OCI-LY1 (cell line): ENCODE results near the gene DIPK1B.
A peak's percentile ranks its signal among the peaks of the same experiment; 100 is the strongest.

Experiments used
- H2AFZ ChIP-seq: fragments of 200-600 bp; sonication (generic), shearing (Covaris generic); 2 replicates; pipeline ENCODE4 v1.6.0; 2014; ENCODE audit warnings: antibody characterized with exemption, mild to moderate bottlenecking, low read length
- H3F3A ChIP-seq: fragments of 200-600 bp; sonication (generic), shearing (Covaris generic); 2 replicates; pipeline ENCODE4 v1.6.0; 2014; ENCODE audit warnings: mild to moderate bottlenecking, antibody characterized with exemption, low read length, moderate library complexity; ENCODE audit not compliant: insufficient read depth
- H3K27ac ChIP-seq: fragments of 200-600 bp; sonication (generic); 2 replicates; pipeline ENCODE4 v1.5.1; 2014; ENCODE audit warnings: low read length, mixed run types, mild to moderate bottlenecking, low read depth; ENCODE audit not compliant: poor library complexity, severe bottlenecking
- H3K27me3 ChIP-seq: fragments of 200-600 bp; sonication (generic); 2 replicates; pipeline ENCODE4 v1.6.0; 2014; ENCODE audit warnings: antibody characterized with exemption, mild to moderate bottlenecking, low read length, moderate library complexity; ENCODE audit not compliant: insufficient read depth
- H3K36me3 ChIP-seq: fragments of 200-600 bp; sonication (generic); 2 replicates; pipeline ENCODE4 v1.6.1; 2014; ENCODE audit warnings: mild to moderate bottlenecking, antibody characterized with exemption, low read length, moderate library complexity, mixed read lengths; ENCODE audit not compliant: insufficient read depth
- H3K4me1 ChIP-seq: fragments of 200-600 bp; sonication (generic); 2 replicates; pipeline ENCODE4 v1.5.1; 2014; ENCODE audit warnings: mild to moderate bottlenecking, low read length, moderate library complexity; ENCODE audit not compliant: insufficient read depth, severe bottlenecking
- H3K4me2 ChIP-seq: fragments of 200-600 bp; sonication (generic), shearing (Covaris generic); 2 replicates; pipeline ENCODE4 v1.6.1; 2014; ENCODE audit warnings: low read length
- H3K4me3 ChIP-seq: fragments of 200-600 bp; sonication (generic); 2 replicates; pipeline ENCODE4 v1.5.1; 2014; ENCODE audit warnings: low read length, low read depth, mild to moderate bottlenecking, mixed read lengths; ENCODE audit not compliant: poor library complexity, severe bottlenecking
- H3K79me2 ChIP-seq: fragments of 200-600 bp; shearing (Covaris generic); 2 replicates; pipeline ENCODE4 v1.6.1; 2016; ENCODE audit warnings: mixed run types, low read length, mixed read lengths; ENCODE audit not compliant: insufficient read depth
- H3K9ac ChIP-seq: fragments of 200-600 bp; sonication (generic), shearing (Covaris generic); 2 replicates; pipeline ENCODE4 v1.6.1; 2014; ENCODE audit warnings: mild to moderate bottlenecking, low read length, mixed read lengths
- H3K9me2 ChIP-seq: fragments of 200-600 bp; sonication (generic), shearing (Covaris generic); 2 replicates; pipeline ENCODE4 v1.6.1; 2014; ENCODE audit warnings: low read depth, mild to moderate bottlenecking, low read length, mixed read lengths
- H3K9me3 ChIP-seq: fragments of 200-600 bp; shearing (Covaris generic); 2 replicates; pipeline ENCODE4 v1.6.1; 2014; ENCODE audit warnings: low read length, mixed read lengths
- H4K20me1 ChIP-seq: fragments of 200-600 bp; sonication (generic), shearing (Covaris generic); 2 replicates; pipeline ENCODE4 v1.6.0; 2016; ENCODE audit warnings: mild to moderate bottlenecking, low read length; ENCODE audit not compliant: insufficient read depth
- CTCF ChIP-seq: fragments of 200-600 bp; sonication (generic), shearing (Covaris generic); IDR thresholded peaks from 2 replicates; pipeline ENCODE4 v1.5.1; 2017; ENCODE audit warnings: mild to moderate bottlenecking, antibody characterized with exemption, low read length, moderate library complexity, mixed read lengths
- EZH2 ChIP-seq: fragments of 200-600 bp; sonication (generic), shearing (Covaris generic); IDR thresholded peaks from 2 replicates; pipeline ENCODE4 v1.8.0; 2017; ENCODE audit warnings: borderline replicate concordance, mixed run types, mild to moderate bottlenecking, antibody characterized with exemption, low read length, moderate library complexity, mixed read lengths

The DIPK1B gene

GRCh38 chr9:136728548-136729123, 16.3 kb downstream of the DIPK1B start:
- no peak for TF ChIP-seq CTCF
- no peak for TF ChIP-seq EZH2
- no peaks in the 10 kb centered on the region for H3K27me3 ChIP-seq
- peak overlapping the region; percentile 99 for H3K4me2 ChIP-seq
- H3K4me3 ChIP-seq: peak overlapping the region; percentile 100
- peaks cover 27% of the 10 kb centered on the region for H3K4me1 ChIP-seq
- H3K9me3 ChIP-seq: no peaks in the 10 kb centered on the region
- peak overlapping the region; percentile 99 for H3K9ac ChIP-seq
- no peaks in the 10 kb centered on the region for H3F3A ChIP-seq
- H3K9me2 ChIP-seq: no peaks in the 10 kb centered on the region
- H4K20me1 ChIP-seq: no peaks in the 10 kb centered on the region
- peaks cover 38% of the 10 kb centered on the region for H3K36me3 ChIP-seq
- no peak overlapping the region for H3K27ac ChIP-seq
- no peak overlapping the region for H2AFZ ChIP-seq
- no peaks in the 10 kb centered on the region for H3K79me2 ChIP-seq

GRCh38 chr9:136729144-136729543, 16.8 kb downstream of the DIPK1B start:
- Histone ChIP-seq H3K27me3 (no peaks in the 10 kb centered on the region), H3K4me2 (peak overlapping the region; percentile 99), H3F3A (no peaks in the 10 kb centered on the region), H4K20me1 (no peaks in the 10 kb centered on the region), H3K9ac (peak overlapping the region; percentile 99; the same call in 1 of the 2 replicates), H3K4me1 (peaks cover 27% of the 10 kb centered on the region), H3K36me3 (peaks cover 33% of the 10 kb centered on the region), H2AFZ (no peak overlapping the region), H3K4me3 (peak overlapping the region; percentile 100), H3K9me2 (no peaks in the 10 kb centered on the region), H3K27ac (no peak overlapping the region), H3K79me2 (no peaks in the 10 kb centered on the region), H3K9me3 (no peaks in the 10 kb centered on the region)
- no peak for TF ChIP-seq EZH2
- TF ChIP-seq CTCF: no peak

GRCh38 chr9:136729926-136730325, 17.6 kb downstream of the DIPK1B start:
- H3K9me3 ChIP-seq: no peaks in the 10 kb centered on the region
- no peak overlapping the region for H3K27ac ChIP-seq
- peaks cover 26% of the 10 kb centered on the region for H3K36me3 ChIP-seq
- H3K4me1 ChIP-seq: peaks cover 27% of the 10 kb centered on the region
- H3K9ac ChIP-seq: no peak overlapping the region
- no peaks in the 10 kb centered on the region; the same call in 1 of the 2 replicates for H3K27me3 ChIP-seq
- H2AFZ ChIP-seq: no peak overlapping the region
- no peaks in the 10 kb centered on the region for H3F3A ChIP-seq
- no peaks in the 10 kb centered on the region for H4K20me1 ChIP-seq
- H3K4me3 ChIP-seq: no peak overlapping the region
- no peak for TF ChIP-seq EZH2
- no peak for TF ChIP-seq CTCF
- no peak overlapping the region for H3K4me2 ChIP-seq
- no peaks in the 10 kb centered on the region for H3K79me2 ChIP-seq
- no peaks in the 10 kb centered on the region for H3K9me2 ChIP-seq
